Muscle of leg (tissue), 11 donors: ENCODE results near the gene GSE1. TPM values are rescaled to one million over a fixed set of nuclear protein-coding genes. Genes with fewer than 3 reads are reported as not detected.

Experiments
- DNase-seq: peaks from one replicate; pipeline ENCODE4 v3.0.0; 2013
- H3K27ac ChIP-seq: one replicate; pipeline ENCODE4 v1.5.1; 2013; ENCODE audit warnings: mild to moderate bottlenecking, low read length, control low read depth
- H3K27me3 ChIP-seq: one replicate; pipeline ENCODE4 v1.6.1; 2013; ENCODE audit warnings: low read length; ENCODE audit not compliant: control insufficient read depth, insufficient read depth
- H3K36me3 ChIP-seq: one replicate; pipeline ENCODE4 v1.6.1; 2013; ENCODE audit warnings: low read length; ENCODE audit not compliant: control insufficient read depth, insufficient read depth
- H3K4me1 ChIP-seq: one replicate; pipeline ENCODE4 v1.6.1; 2013; ENCODE audit warnings: low read length; ENCODE audit not compliant: control insufficient read depth, insufficient read depth
- H3K4me3 ChIP-seq: one replicate; pipeline ENCODE4 v1.5.1; 2013; ENCODE audit warnings: low read length, control low read depth
- H3K9me3 ChIP-seq: replicated peaks from 2 replicates; pipeline ENCODE4 v1.6.1; 2013; ENCODE audit warnings: low read depth, low read length; ENCODE audit not compliant: control insufficient read depth
- WGBS: methylation state at CpG from one replicate; pipeline ENCODE4 v1.1.5; 2013; ENCODE audit warnings: missing lambda C conversion rate; ENCODE audit not compliant: insufficient coverage; 5-methylcytosine and 5-hydroxymethylcytosine counted together
- polyA plus RNA-seq, 8 donors: library from polyadenylated mRNA; unstranded; fragments of 120-200 nt; gene quantifications; one replicate each; pipeline versions ENCODE4 v1.2.1 to v1.2.3, GENCODE V29; 2013; ENCODE audit warnings: inconsistent platforms in 1 of 8, low replicate concordance in 1 of 8; ENCODE audit not compliant: insufficient read length in 8 of 8, insufficient read depth in 1 of 8
- total RNA-seq: library from RNA; stranded (reverse); fragments of 120-200 nt; gene quantifications from one replicate; pipeline ENCODE4 v1.2.4, GENCODE V29; 2013

GSE1 gene
- total and polyA plus RNA-seq, 9 donors: 32.4 to 67.4 (median 47.3) TPM

DNA sequence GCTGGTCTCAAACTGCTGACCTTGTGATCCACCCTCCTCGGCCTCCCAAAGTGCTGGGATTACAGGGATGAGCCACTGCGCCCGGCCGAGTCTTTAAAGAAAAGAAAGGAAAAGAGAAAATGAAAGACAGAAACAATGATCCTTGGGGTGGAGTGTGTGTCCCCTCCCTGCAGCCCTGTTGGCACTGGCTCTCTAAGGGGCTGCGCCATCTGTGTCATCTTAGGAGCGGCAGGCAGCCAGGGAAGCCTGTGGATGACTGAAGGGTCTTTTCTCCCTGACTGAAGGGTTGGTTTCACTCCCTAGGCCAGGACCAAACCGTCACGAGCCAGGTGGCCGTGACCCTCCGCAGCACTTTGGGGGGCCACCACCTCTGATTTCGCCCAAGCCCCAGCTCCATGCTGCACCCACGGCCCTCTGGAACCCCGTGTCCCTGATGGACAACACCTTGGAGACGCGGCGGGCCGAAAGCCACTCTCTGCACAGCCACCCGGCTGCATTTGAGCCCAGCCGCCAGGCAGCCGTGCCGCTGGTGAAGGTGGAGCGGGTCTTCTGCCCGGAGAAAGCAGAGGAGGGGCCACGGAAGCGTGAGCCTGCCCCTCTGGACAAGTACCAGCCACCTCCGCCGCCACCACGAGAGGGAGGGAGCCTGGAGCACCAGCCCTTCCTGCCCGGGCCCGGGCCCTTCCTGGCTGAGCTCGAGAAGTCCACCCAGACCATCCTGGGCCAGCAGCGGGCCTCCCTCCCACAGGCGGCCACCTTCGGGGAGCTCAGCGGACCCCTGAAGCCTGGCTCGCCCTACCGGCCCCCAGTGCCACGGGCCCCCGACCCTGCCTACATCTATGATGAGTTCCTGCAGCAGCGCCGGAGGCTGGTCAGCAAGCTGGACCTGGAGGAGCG lies 48.0 kb downstream of the GSE1 start:
- Histone ChIP-seq H3K27me3 (no peaks in the 10 kb centered on the region), H3K4me1 (peaks cover 23% of the 10 kb centered on the region), H3K9me3 (no peaks in the 10 kb centered on the region), H3K4me3 (no peak overlapping the region), H3K36me3 (peaks cover 93% of the 10 kb centered on the region), H3K27ac (no peak overlapping the region)
- no peak for DNase-seq
- WGBS: 92% methylated on average over 42 of the region's 42 CpGs

DNA sequence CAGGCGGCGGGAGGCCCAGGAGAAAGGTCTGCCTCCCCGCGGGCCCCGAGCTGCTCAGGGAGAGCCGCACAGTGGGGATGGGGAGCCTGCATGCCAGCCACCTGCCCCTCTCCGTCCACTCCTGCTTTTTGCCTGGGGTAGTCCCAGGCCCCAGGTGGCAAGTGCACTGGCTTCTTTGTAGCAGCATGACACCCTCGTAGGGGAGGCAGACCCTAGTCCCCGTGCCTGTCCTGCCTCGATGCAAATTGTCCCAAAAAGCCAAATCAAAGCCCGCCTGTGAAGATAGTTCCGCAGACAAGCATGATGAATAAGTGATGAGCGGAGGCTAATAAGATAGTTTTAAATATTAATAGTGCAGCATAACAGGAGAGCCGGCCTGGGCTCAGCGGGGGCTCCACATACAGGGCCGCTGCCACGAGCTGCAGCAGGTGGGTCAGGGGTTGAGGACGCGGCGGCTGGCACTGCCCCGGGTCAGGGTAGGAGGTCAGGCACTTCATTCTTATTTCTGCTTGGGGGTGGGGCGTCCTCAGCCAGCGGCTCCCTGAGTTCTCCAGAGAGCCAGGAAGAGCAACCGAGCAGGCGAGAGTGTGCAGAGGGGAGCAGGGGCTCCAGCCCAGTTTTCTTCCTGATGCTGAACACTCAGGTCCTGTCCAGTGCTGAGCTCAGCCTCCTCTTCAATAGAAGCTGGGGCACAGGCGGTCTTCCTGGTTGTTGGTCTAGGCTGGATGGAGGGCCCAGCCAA lies 48.8 kb downstream of the GSE1 start:
- H3K27ac ChIP-seq: no peak overlapping the region
- H3K4me3 ChIP-seq: no peak overlapping the region
- H3K4me1 ChIP-seq: peaks cover 23% of the 10 kb centered on the region
- H3K9me3 ChIP-seq: no peaks in the 10 kb centered on the region
- WGBS: 86% methylated on average over 25 of the region's 26 CpGs
- no peaks in the 10 kb centered on the region for H3K27me3 ChIP-seq
- no peak for DNase-seq
- H3K36me3 ChIP-seq: peaks cover 93% of the 10 kb centered on the region

DNA sequence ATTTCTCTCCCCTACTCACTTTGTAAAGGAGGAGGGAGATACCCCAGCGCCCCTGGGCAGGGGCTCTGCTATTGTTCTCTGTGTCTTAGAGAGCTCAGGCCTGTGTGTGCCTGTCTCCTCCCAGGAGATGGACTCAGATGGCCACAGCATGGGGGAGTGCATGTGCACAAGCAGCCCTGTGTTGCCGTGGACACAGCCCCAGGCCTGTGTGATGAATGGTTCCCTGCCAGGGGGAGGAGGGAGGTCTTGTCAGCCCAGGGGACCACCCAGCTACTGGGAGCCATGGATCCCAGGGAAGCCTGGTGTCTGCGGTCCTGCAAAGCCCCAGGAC lies 49.3 kb downstream of the GSE1 start:
- Histone ChIP-seq H3K4me3 (no peak overlapping the region), H3K4me1 (peaks cover 23% of the 10 kb centered on the region), H3K36me3 (peaks cover 93% of the 10 kb centered on the region), H3K27ac (no peak overlapping the region), H3K9me3 (no peaks in the 10 kb centered on the region), H3K27me3 (no peaks in the 10 kb centered on the region)
- no peak for DNase-seq
- WGBS: 61% methylated on average over 2 of the region's 3 CpGs

- H3K36me3 ChIP-seq: peaks cover 93% of the 10 kb centered on the region
- 92% methylated on average over 28 of the region's 38 CpGs for WGBS
- peaks cover 23% of the 10 kb centered on the region for H3K4me1 ChIP-seq
- peak overlapping the region; percentile 20 for H3K27ac ChIP-seq
- H3K9me3 ChIP-seq: no peaks in the 10 kb centered on the region
- no peak overlapping the region for H3K4me3 ChIP-seq
- DNase-seq: no peak
- no peaks in the 10 kb centered on the region for H3K27me3 ChIP-seq
Observed at GRCh38 chr16:85662976-85663830, 50.1 kb downstream of the GSE1 start.

- Histone ChIP-seq H3K27me3 (no peaks in the 10 kb centered on the region), H3K4me3 (no peak overlapping the region), H3K4me1 (peaks cover 23% of the 10 kb centered on the region), H3K27ac (peak overlapping the region; percentile 20), H3K9me3 (no peaks in the 10 kb centered on the region), H3K36me3 (peaks cover 93% of the 10 kb centered on the region)
- peak; percentile 69 for DNase-seq
- 34% methylated on average over 10 of the region's 12 CpGs for WGBS
Observed at GRCh38 chr16:85663891-85664321, 50.8 kb downstream of the GSE1 start.

GRCh38 chr16:85664580-85665372 lies 51.7 kb downstream of the GSE1 start:
- peaks cover 89% of the 10 kb centered on the region for H3K36me3 ChIP-seq
- 90% methylated on average over 22 of the region's 27 CpGs for WGBS
- no peak overlapping the region for H3K4me3 ChIP-seq
- H3K27me3 ChIP-seq: no peaks in the 10 kb centered on the region
- no peak for DNase-seq
- no peaks in the 10 kb centered on the region for H3K9me3 ChIP-seq
- peaks cover 21% of the 10 kb centered on the region for H3K4me1 ChIP-seq
- H3K27ac ChIP-seq: no peak overlapping the region

- 94% methylated on average over 12 of the region's 12 CpGs for whole genome bisulfite sequencing
- DNase-seq: no peak
- H3K27ac ChIP-seq: no peak overlapping the region
- peaks cover 87% of the 10 kb centered on the region for H3K36me3 ChIP-seq
- H3K4me3 ChIP-seq: no peak overlapping the region
- H3K9me3 ChIP-seq: no peaks in the 10 kb centered on the region
- H3K4me1 ChIP-seq: peaks cover 17% of the 10 kb centered on the region
- no peaks in the 10 kb centered on the region for H3K27me3 ChIP-seq
Observed at GRCh38 chr16:85665373-85665740, 52.2 kb downstream of the GSE1 start.

DNA sequence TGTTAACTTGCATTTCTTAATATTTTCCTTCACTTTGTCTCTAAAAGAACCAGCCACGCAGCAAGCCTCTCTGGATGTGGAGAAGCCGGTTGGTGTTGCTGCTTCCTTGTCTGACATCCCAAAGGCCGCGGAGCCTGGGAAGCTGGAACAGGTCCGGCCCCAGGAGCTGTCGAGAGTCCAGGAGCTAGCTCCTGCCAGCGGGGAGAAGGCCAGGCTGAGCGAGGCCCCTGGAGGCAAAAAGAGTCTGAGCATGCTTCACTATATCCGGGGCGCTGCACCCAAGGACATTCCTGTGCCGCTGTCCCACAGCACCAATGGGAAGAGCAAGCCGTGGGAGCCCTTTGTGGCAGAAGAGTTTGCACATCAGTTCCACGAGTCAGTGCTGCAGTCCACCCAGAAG lies 52.8 kb downstream of the GSE1 start:
- H3K27me3 ChIP-seq: no peaks in the 10 kb centered on the region
- H3K36me3 ChIP-seq: peaks cover 88% of the 10 kb centered on the region
- H3K4me3 ChIP-seq: no peak overlapping the region
- H3K4me1 ChIP-seq: peaks cover 17% of the 10 kb centered on the region
- WGBS: 63% methylated on average over 13 of the region's 13 CpGs
- H3K9me3 ChIP-seq: no peaks in the 10 kb centered on the region
- DNase-seq: no peak
- H3K27ac ChIP-seq: no peak overlapping the region

- no peaks in the 10 kb centered on the region for H3K27me3 ChIP-seq
- no peak overlapping the region for H3K27ac ChIP-seq
- no peak overlapping the region for H3K4me3 ChIP-seq
- WGBS: 96% methylated on average over 9 of the region's 9 CpGs
- H3K4me1 ChIP-seq: peaks cover 17% of the 10 kb centered on the region
- H3K36me3 ChIP-seq: peaks cover 86% of the 10 kb centered on the region
- no peaks in the 10 kb centered on the region for H3K9me3 ChIP-seq
- no peak for DNase-seq
Observed at GRCh38 chr16:85667261-85667660, 54.1 kb downstream of the GSE1 start.
